Activated T-cell treated with anti-CD3 and anti-CD28 coated beads for 48 hours (primary cell): Measurements from ENCODE around the gene CRYGN.

ENCODE experiments used
- DNase-seq: peaks from one replicate; pipeline ENCODE4 v3.0.0-alpha.2; 2020; ENCODE audit warnings: low read depth

CRYGN gene

GRCh38 chr7:151406051-151406875 is 33.7 kb downstream of the CRYGN start:
- DNase-seq = no peak

GRCh38 chr7:151405588-151405987 is 34.4 kb downstream of the CRYGN start:
- DNase-seq = no peak

- no peak for DNase-seq
Measured at GRCh38 chr7:151405056-151405455, 34.9 kb downstream of the CRYGN start.

- DNase-seq = no peak
Measured at GRCh38 chr7:151404216-151405011, 35.5 kb downstream of the CRYGN start.

- DNase-seq = no peak
Measured at GRCh38 chr7:151403764-151404163, 36.2 kb downstream of the CRYGN start.

GRCh38 chr7:151402029-151402835 is 37.7 kb downstream of the CRYGN start:
- no peak for DNase-seq

GRCh38 chr7:151400626-151401315 is 39.2 kb downstream of the CRYGN start:
- DNase-seq = no peak

GRCh38 chr7:151399906-151400305 is 40.0 kb downstream of the CRYGN start:
- DNase-seq = no peak

- DNase-seq = no peak
Measured at GRCh38 chr7:151399305-151399601, 40.7 kb downstream of the CRYGN start.

- DNase-seq = no peak
Measured at GRCh38 chr7:151398446-151399304, 41.3 kb downstream of the CRYGN start.

GRCh38 chr7:151397026-151397425 is 42.9 kb downstream of the CRYGN start:
- no peak for DNase-seq

GRCh38 chr7:151396328-151396970 is 43.5 kb downstream of the CRYGN start:
- no peak for DNase-seq

GRCh38 chr7:151395036-151395367 is 44.9 kb downstream of the CRYGN start:
- DNase-seq = no peak

GRCh38 chr7:151394076-151395035 is 45.6 kb downstream of the CRYGN start:
- DNase-seq = no peak

GRCh38 chr7:151393031-151393977 is 46.6 kb downstream of the CRYGN start:
- no peak for DNase-seq

GRCh38 chr7:151392426-151392825 is 47.5 kb downstream of the CRYGN start:
- DNase-seq = no peak

GRCh38 chr7:151392002-151392401 is 47.9 kb downstream of the CRYGN start:
- DNase-seq = no peak

GRCh38 chr7:151391358-151391730 is 48.6 kb downstream of the CRYGN start:
- DNase-seq = no peak
